MM.1S (cell line): Measurements from ENCODE around the gene URGCP.

ENCODE experiments used
- DNase-seq: peaks from one replicate; pipeline ENCODE4 v3.0.0-alpha.2; 2015
- H2AFZ ChIP-seq: fragments of 300-600 bp; sonication (generic); 2 replicates; pipeline ENCODE4 v1.6.0; 2016; ENCODE audit warnings: antibody characterized with exemption, low read length
- H3F3A ChIP-seq: fragments of 300-600 bp; sonication (generic); 2 replicates; pipeline ENCODE4 v1.6.1; 2016; ENCODE audit warnings: mild to moderate bottlenecking, antibody characterized with exemption, low read length, moderate library complexity, mixed read lengths; ENCODE audit not compliant: insufficient read depth
- H3K27ac ChIP-seq: fragments of 300-600 bp; sonication (generic); 2 replicates; pipeline ENCODE4 v1.5.1; 2016; ENCODE audit warnings: mild to moderate bottlenecking, low read length
- H3K27me3 ChIP-seq: fragments of 300-600 bp; sonication (generic); replicated peaks from 2 replicates; pipeline ENCODE4 v1.6.0; 2016; ENCODE audit warnings: low read length; ENCODE audit not compliant: insufficient read depth
- H3K36me3 ChIP-seq: fragments of 300-600 bp; sonication (generic); replicated peaks from 2 replicates; pipeline ENCODE4 v1.6.1; 2016; ENCODE audit warnings: mild to moderate bottlenecking, low read length, mixed read lengths; ENCODE audit not compliant: insufficient read depth
- H3K4me1 ChIP-seq: fragments of 300-600 bp; sonication (generic); 2 replicates; pipeline ENCODE4 v1.6.1; 2016; ENCODE audit warnings: low read length, mixed read lengths
- H3K4me2 ChIP-seq: fragments of 300-600 bp; sonication (generic); 2 replicates; pipeline ENCODE4 v1.6.0; 2016; ENCODE audit warnings: low read depth, low read length
- H3K4me3 ChIP-seq: fragments of 300-600 bp; sonication (generic); 2 replicates; pipeline ENCODE4 v1.5.1; 2016; ENCODE audit warnings: low read length, mixed read lengths
- H3K79me2 ChIP-seq: fragments of 300-600 bp; sonication (generic); 2 replicates; pipeline ENCODE4 v1.6.1; 2016; ENCODE audit warnings: mixed run types, low read length, mixed read lengths
- H3K9ac ChIP-seq: fragments of 300-600 bp; sonication (generic); 2 replicates; pipeline ENCODE4 v1.6.1; 2016; ENCODE audit warnings: low read length, mixed read lengths
- H3K9me2 ChIP-seq: fragments of 300-600 bp; sonication (generic); replicated peaks from 2 replicates; pipeline ENCODE4 v1.6.1; 2016; ENCODE audit warnings: mild to moderate bottlenecking, low read length, mixed read lengths; ENCODE audit not compliant: insufficient read depth
- H3K9me3 ChIP-seq: fragments of 300-600 bp; sonication (generic); replicated peaks from 2 replicates; pipeline ENCODE4 v1.6.1; 2016; ENCODE audit warnings: mild to moderate bottlenecking, low read length, mixed read lengths; ENCODE audit not compliant: insufficient read depth
- H4K20me1 ChIP-seq: fragments of 300-600 bp; sonication (generic); 2 replicates; pipeline ENCODE4 v1.6.1; 2016; ENCODE audit warnings: mild to moderate bottlenecking, low read length, moderate library complexity, mixed read lengths; ENCODE audit not compliant: insufficient read depth
- CTCF ChIP-seq: fragments of 300-600 bp; sonication (generic); IDR thresholded peaks from 2 replicates; pipeline ENCODE4 v1.5.1; 2016; ENCODE audit warnings: antibody characterized with exemption, low read length, mixed read lengths
- EZH2 ChIP-seq: fragments of 300-600 bp; sonication (generic); optimal IDR thresholded peaks from 2 replicates; pipeline ENCODE3; 2017; ENCODE audit warnings: low read depth, mild to moderate bottlenecking, antibody characterized with exemption, low read length, mixed read lengths
- EZH2phosphoT487 ChIP-seq: fragments of 300-600 bp; sonication (generic); IDR thresholded peaks from 2 replicates; pipeline ENCODE4 v1.6.1; 2018; ENCODE audit warnings: antibody characterized with exemption, low read length

URGCP gene

GRCh38 chr7:43925984-43926797 lies 19.8 kb upstream of the URGCP start, which contains the start of gene UBE2D4:
TSS of gene UBE2D4 (plus strand) at chr7:43926436. CDS start at chr7:43926533, 97 bp downstream.
- H3K79me2 ChIP-seq, result peaks cover 7% of the 10 kb centered on the region; the same call in 1 of the 2 replicates
- peak within 1 kb of the TSS; percentile 97 for H3K4me2 ChIP-seq
- peak within 1 kb of the TSS; percentile 98 for H2AFZ ChIP-seq
- TF ChIP-seq CTCF (no peak), EZH2phosphoT487 (no peak), EZH2 (no peak)
- no peaks in the 10 kb centered on the region for H3K9me2 ChIP-seq
- H3K4me1 ChIP-seq, result no peaks in the 10 kb centered on the region
- peak within 1 kb of the TSS; percentile 88 for H3K4me3 ChIP-seq
- H3K27ac ChIP-seq, result peak within 1 kb of the TSS; percentile 92
- no peaks in the 10 kb centered on the region for H3K36me3 ChIP-seq
- peak; percentile 94 for DNase-seq
- H4K20me1 ChIP-seq, result no peaks in the 10 kb centered on the region
- peaks cover 10% of the 10 kb centered on the region for H3F3A ChIP-seq
- no peaks in the 10 kb centered on the region for H3K27me3 ChIP-seq
- peak within 1 kb of the TSS; percentile 89 for H3K9ac ChIP-seq
- no peaks in the 10 kb centered on the region for H3K9me3 ChIP-seq

GRCh38 chr7:43922726-43923125 lies 16.3 kb upstream of the URGCP start:
- no peak overlapping the region for H3K4me3 ChIP-seq
- H3K9ac ChIP-seq, result no peak overlapping the region
- H3K9me2 ChIP-seq, result no peaks in the 10 kb centered on the region
- no peak overlapping the region for H2AFZ ChIP-seq
- DNase-seq, result no peak
- TF ChIP-seq EZH2, result no peak
- no peak for TF ChIP-seq CTCF
- TF ChIP-seq EZH2phosphoT487, result no peak
- H3K27ac ChIP-seq, result no peak overlapping the region
- H3K79me2 ChIP-seq, result peaks cover 7% of the 10 kb centered on the region; the same call in 1 of the 2 replicates
- no peaks in the 10 kb centered on the region for H3K27me3 ChIP-seq
- no peaks in the 10 kb centered on the region for H4K20me1 ChIP-seq
- no peaks in the 10 kb centered on the region for H3K36me3 ChIP-seq
- no peak overlapping the region for H3K4me2 ChIP-seq
- H3F3A ChIP-seq, result peaks cover 10% of the 10 kb centered on the region; the same call in 1 of the 2 replicates
- no peaks in the 10 kb centered on the region for H3K9me3 ChIP-seq
- no peaks in the 10 kb centered on the region for H3K4me1 ChIP-seq

GRCh38 chr7:43921423-43921822 lies 15.0 kb upstream of the URGCP start:
- Histone ChIP-seq H3K9me2 (no peaks in the 10 kb centered on the region), H3K9me3 (no peaks in the 10 kb centered on the region), H3K79me2 (peaks cover 3% of the 10 kb centered on the region; the same call in 1 of the 2 replicates), H3K36me3 (no peaks in the 10 kb centered on the region), H3K4me2 (no peak overlapping the region), H3K27ac (no peak overlapping the region), H3K9ac (no peak overlapping the region), H3K4me1 (no peaks in the 10 kb centered on the region), H4K20me1 (no peaks in the 10 kb centered on the region), H3F3A (peaks cover 5% of the 10 kb centered on the region; the same call in 1 of the 2 replicates), H3K27me3 (no peaks in the 10 kb centered on the region), H2AFZ (no peak overlapping the region), H3K4me3 (no peak overlapping the region)
- no peak for TF ChIP-seq EZH2
- TF ChIP-seq CTCF, result no peak
- no peak for TF ChIP-seq EZH2phosphoT487
- no peak for DNase-seq
